ENCODE data around the gene RGS16. TPM values are rescaled to one million over a fixed set of nuclear protein-coding genes. Genes with fewer than 3 reads are reported as not detected.

The RGS16 gene
- total RNA-seq, 1 donor from 2014 or later, result 5.8 TPM

DNA sequence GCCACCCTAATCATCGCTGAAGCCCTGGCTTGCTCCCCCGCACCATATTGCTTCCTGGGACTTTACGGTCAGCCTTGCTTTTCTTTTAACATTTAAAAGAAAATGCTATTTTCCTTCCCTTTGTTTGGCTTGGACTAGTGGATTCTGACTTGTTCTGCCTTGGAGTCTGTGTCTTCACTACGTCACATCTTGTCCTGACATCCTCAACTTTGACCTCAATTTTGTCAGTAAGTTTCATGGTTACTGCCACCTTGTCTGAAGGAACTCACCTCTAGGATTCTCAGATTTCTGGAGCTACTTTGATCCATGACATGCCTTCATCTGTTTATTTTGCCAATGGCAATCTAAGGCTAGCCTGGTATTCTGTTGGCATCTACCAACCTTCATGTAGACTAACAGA is 19.4 kb downstream of the RGS16 start:
- no peak for DNase-seq (ENCODE audit: low spot score)

DNA sequence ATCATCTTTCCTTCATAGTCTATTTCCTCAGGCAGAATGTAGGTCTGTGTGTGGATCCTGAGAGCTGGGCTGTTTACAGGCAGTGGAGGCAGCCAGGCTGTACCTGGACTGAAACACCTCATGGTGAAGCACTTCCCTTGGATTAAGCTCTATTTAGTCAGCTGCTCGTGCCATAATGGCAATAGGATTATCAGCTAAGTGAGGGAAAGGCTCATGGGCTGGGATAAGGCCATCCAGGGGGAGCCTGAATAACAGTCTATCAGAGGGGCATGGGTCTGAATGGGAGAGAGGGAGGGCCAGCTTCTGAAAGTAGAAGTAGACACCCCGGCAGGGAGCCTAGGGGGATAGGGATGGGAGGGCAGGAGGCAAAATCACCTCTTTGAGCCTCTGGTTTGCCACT is 23.5 kb downstream of the RGS16 start:
- no peak for DNase-seq (ENCODE audit: low spot score)

DNA sequence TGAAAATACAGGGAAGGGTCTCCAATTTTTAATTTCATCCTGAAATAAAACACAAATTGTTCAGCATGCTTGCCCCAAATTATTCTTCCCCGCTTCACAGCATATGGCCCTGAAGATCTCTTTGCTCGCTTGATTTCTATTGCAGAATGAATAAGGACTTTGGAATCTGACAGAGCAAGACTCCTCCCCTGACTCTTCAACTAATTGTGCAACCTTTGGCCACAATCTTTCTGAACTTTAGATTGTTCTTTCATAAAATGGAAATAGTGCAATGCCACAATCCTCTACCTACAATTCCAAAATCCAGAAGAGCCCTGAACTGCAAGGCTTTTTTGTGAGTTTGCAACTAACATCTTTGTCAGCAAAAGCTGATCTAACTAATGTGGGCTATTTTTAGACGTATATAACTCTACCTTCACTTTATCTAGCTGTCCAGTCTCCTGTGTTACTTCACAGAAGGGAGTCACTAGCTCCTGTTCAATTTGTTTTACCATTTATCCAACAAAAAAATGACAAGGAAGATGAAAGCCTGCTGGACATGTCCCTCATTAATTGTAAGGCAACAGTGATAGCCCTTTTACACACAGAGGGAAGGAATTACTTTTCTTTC is 28.5 kb downstream of the RGS16 start:
- no peak for DNase-seq (ENCODE audit: low spot score)

DNA sequence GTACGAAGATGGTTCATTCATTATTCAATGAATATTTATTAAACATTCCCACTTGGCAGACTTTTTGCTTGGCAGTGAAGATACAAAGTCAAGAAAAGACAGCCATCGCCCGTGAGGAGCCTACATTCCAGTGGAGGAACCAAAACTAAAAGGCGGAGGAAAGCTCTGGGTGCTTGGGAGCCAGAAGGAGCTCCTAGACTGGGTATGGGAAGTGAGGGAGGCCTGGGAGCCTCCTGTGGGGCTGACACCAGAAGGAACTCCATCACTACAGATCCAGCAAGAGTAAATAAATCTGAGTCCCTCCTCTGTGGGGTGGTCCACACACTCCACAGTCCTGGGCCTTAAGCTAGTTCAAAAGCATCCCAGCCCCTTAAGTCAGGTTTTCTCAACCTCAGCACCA is 30.0 kb downstream of the RGS16 start:
- DNase-seq (ENCODE audit: low spot score), result no peak

DNA sequence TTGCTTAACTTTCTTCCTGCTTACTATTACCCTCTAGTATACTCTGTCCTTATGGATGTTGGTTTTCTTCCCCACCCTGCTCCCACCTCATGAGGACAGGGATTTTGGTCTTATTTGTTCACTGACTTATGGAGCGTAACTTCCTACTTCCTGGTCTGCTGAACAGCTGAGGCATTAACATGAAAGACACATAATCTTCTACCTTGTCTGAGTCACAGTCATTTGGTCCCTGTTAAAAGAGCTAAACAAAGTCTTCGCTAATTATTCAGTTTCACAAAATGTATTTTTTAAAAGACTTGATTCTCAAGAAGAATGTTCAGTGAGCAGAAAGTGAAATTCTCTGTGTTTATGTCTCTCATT is 33.6 kb downstream of the RGS16 start:
- DNase-seq (ENCODE audit: low spot score), result no peak

DNA sequence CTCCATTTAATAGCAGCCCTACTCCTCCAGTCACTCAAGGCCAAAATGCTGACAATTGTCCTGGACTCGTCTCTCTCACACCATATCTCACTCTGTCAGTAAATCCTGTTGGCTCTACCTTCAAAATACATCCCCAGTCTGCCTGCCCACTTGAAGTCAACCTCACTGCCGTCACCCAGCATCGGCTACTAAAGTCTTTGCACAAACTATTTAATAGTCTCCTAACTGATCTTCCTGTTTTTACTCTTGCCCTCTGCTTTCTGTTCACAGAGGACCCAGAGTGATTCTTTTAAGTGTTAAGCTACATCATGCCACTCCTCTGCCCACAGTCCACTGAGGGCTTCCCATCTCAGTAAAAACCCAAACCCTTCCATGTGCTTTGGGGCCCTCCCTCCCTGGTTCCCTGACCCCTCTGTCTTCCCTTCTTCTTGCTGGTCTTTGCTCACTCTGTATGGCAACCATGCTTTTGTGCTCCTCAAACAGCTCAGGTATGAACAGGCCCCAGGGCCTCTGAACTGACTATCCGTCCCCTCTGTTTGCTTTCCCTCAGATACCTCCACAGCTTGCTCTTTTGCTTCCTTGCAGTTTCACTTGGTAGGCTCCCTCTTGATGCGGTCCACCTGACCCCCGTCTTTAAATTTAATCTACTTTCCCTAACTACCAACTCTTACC is 34.1 kb downstream of the RGS16 start:
- DNase-seq (ENCODE audit: low spot score), result no peak

DNA sequence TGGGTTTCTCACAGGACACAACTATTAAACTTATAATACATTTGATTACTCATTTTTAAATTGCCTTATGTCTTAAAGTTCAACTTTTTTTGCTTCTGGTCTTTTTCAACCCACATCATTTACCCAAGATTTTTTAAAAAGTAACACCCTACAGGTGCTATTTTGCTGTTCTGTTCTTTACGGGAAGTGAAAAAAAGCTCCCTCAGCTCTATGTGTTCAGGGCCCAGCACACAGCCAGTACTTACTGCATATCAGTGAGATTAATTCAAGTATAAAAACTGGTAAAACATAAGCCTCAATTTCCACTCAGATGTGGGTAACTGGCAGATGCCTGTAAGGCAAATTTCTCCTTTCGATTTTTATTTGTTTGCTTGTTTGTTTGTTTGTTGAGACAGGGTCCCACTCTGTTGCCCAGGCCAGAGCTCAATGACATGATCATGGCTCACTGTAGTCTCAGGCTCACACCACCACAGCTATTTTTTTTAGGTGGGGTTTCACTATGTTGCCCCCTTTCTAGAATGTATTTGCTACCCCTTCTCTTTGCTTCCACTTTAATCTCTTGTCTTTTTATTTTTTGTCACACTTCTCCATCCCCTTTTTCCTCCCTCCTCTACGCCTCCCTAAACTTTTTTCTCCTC is 35.4 kb downstream of the RGS16 start:
- DNase-seq (ENCODE audit: low spot score), result no peak

DNA sequence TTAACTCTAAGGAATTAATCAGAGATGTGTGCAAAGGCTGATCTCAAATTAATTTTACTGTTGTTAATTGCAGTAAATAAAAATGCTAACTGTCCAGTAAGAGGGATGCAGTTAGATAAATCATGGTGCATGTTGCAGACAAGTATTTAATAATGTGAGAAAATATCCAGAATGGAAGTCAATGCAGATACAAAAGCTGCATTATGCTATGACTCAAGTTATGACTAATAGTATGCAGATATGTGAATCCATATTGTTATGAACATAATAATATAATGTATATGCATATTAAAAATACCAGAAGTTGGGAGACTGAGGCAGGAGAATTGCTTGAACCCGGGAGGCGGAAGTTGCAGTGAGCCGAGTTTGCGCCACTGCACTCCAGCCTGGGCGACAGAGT is 36.6 kb downstream of the RGS16 start:
- DNase-seq (ENCODE audit: low spot score), result no peak

DNA sequence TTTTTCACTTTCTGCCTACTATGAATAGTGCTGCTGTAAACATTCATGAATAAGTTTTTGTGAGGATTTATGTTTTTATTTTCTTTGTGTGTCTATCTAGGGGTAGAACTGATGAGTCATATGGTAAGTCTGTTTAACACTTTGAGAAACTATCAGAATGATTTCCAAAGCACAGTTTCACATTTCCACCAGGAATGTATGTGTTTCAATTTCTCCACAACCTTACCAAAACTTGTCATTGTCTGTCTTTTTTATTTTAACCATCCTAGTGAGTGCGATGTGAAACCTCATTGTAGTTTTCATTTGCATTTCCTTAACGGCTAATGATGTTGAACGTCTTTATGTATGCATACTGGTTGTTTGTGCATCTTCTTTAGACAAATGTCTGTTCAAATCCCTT is 38.7 kb downstream of the RGS16 start:
- no peak for DNase-seq (ENCODE audit: low spot score)

DNA sequence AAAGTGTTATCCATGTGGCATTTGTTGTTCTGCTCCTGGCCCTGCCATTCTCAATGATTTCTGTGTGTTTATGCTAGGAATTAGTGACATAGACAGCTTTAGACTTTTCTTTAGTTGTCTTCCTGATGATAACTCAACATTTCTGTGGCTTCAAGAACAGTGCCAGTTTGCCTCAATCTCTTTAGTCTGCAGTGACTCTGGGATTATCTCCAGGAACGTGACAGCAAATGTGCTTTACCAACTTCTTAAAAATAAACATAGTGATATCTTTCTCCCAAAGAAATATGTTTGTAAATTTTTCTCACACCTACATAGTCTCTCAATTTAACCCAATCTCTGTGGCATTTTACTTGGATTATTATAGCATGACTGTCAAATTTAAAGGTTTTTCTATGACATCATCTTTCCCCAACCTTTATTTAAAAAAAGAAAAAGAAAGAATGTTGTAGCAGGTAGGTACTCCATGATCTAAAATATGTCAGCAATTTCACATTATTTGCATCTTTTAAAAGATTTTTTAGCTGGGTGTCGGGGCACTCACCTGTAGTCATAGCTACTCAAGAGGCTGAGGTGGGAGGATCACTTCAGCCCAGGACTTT is 39.7 kb downstream of the RGS16 start:
- no peak for DNase-seq (ENCODE audit: low spot score)

DNA sequence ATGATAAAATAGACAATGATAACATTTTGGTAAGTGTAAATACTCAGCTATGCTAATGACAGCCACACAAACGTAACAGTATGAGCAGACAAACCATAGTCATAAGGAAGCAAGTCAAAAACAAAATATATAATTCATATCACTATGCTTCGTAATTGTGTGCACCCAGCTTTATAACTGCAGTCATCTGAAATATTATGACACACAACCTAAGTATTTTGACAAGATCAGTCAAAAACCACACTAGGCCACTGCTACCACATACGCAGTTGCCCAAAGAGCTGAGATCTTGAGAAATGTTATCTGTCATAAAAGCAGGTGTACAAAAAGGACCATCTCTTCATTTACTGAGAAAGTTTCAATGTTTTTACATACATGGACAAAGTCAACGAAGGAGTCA is 41.1 kb downstream of the RGS16 start:
- no peak for DNase-seq (ENCODE audit: low spot score)

DNA sequence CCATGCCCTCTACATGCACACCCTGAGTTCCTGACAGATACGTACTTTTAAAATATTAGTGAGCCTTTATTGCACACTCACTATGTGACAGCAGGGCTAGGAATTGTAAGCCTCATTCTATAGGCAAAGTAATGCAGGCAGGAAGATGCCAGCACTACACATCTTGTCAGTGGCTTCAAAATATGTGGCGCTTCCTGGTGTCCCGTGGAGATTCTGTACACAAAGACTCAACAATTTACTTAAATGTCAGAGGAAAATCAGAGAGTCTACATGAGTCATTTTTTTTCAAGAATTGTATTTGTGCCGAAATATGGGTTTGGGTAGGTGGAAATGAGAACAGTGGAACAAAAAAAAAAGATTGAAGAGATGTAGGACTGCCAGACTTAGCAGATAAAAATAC is 42.7 kb downstream of the RGS16 start:
- no peak for DNase-seq (ENCODE audit: low spot score)

DNA sequence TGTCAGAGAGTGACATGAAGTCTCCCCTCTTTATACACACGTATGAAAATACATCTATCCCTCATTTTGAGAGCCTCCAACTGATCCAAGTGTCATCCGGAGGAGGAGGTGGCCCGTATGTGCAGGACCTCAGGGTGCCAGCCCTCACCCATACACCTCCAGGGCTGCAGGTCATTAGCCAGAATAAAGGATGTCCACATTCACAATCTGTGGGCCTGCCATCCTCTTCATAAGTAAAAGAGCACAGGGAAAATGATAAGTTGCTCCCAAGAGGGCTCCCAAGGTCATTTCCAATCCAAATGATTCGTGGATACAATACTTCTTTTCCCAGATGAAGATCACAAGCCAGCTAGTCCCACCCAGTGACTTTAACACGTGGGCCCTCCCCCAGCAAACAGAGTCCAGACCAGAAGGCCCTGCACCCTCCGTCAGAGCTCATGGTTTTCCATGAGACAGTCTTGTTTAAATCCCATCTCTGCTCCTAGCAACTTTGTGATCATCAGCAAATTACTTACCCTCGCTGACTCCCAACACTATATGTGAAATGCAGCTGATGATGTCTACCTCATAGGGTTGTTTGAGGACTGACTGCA is 43.7 kb downstream of the RGS16 start:
- no peak for DNase-seq (ENCODE audit: low spot score)

DNA sequence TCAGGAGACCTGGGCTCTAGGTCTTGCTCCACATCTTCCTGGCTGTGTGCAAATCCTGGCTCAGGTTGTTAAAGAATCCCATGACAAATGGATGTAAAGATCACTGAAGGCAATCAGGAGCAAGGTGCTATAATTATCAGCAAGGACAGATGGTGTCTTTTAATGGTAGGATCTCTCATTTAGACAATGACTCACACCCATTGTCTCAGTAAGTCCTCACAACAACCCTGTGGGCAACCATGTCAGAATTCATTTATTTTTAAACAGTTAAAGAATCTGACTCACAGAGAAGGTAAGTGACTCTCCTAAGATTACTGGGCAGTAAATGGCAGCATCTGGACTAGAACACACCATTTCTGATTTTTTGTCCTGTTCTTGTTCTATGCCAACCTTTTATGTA is 47.9 kb downstream of the RGS16 start:
- DNase-seq (ENCODE audit: low spot score), result no peak

DNA sequence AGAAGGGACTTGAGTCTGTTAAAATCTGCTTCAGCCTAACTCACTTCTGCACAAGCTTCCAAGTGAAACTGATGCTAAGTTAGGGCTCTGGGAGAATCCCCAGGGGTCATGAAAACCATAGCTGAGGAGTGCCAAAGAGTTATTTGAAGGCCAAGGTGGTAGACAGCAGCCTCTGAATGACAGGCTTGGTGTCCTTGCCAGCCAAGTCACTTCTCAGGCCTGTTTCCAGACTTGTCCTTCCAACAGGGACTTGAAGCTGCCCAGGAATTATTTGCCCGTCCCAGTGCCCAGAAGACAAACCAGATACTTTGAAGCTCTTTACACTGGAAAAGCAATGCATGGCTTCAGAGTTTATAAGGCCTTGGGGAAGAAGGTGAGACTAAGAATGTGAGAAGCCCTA is 48.7 kb downstream of the RGS16 start:
- DNase-seq (ENCODE audit: low spot score), result no peak

DNA sequence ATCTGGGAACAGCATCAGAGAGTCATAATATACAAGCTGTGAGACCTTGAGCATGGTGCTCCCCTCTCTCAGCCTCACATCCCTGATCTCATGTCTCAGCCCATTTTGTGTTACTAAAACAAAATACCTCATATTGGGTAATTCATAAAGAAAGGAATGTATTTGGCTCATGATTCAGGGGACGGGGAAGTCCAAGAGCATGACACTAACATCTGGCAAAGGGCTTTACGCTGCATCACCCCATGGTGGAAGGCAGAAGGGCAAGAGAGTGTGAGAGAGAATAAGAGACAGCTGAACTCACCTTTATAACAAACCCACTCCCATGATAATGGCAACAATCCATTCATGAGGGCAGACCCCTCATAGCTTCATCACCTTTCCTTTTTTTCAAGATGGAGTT is 51.7 kb downstream of the RGS16 start:
- no peak for DNase-seq (ENCODE audit: low spot score)

DNA sequence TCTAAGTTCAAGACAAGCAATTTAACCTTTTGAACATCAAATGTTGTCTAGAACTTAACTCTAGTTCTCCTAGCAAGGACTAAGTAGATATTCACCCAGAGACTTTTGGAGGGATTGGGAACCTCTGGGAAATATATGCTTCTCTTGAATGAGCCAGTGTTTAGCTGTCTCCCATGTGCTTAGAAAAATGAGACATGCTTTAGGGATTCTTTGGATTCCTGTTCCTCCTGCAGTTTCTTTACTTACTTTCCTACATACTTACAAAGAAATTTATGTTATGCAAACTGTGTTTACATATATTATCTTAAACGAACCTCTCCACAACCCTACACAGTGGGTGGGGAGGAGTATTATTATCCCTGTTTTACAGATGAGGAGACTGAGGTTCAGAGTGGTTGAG is 54.4 kb downstream of the RGS16 start:
- DNase-seq (ENCODE audit: low spot score), result no peak

DNA sequence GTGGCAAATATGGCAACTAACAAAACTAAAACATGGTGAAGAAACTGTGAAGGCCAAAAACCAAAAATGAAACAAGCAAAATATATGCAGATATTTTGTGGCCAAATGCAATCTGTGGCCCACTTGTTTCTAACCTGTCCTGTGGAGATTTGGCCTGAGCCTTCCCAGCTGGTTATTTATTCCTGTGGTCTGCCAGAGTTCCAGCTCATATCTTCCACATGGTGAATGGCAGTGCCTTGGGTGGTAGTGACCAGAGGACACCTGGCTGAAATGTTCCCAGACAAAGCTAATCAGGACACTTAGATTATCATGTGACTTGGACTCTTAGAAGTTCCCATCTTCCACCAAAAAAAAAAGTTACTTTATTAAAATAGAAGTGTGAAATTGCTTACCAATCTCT is 54.8 kb downstream of the RGS16 start:
- no peak for DNase-seq (ENCODE audit: low spot score)

Other genes with a start within 250 kb of the RGS16 start
- 356 TPM for gene GLUL, start 212.6 kb downstream of the RGS16 start, total RNA-seq
- gene TEDDM1, start 203.7 kb downstream of the RGS16 start, total RNA-seq, result not detected
- gene RGSL1, start 154.2 kb downstream of the RGS16 start, total RNA-seq, result not detected
- 16.7 TPM for gene RNASEL, start 15.1 kb downstream of the RGS16 start, total RNA-seq
- 0.03 TPM for gene RGS8, start 80.2 kb upstream of the RGS16 start, total RNA-seq
- gene NPL, start 185.4 kb upstream of the RGS16 start, total RNA-seq, result 19.3 TPM
- gene DHX9, start 235.0 kb upstream of the RGS16 start, total RNA-seq, result 113 TPM